Neural cell (in vitro differentiated cells): Measurements from ENCODE around the gene PLSCR4.

Experiments
- CTCF ChIP-seq: fragments of 450-650 bp; IDR thresholded peaks from 2 replicates; pipeline ENCODE4 v1.5.1; 2014; ENCODE audit warnings: antibody characterized with exemption, mild to moderate bottlenecking, moderate library complexity; ENCODE audit not compliant: poor library complexity, severe bottlenecking
- EZH2 ChIP-seq: fragments of 200-600, 300-800 bp; shearing (Covaris generic), sonication (generic); IDR thresholded peaks from 2 replicates; pipeline ENCODE4 v1.6.1; 2014; ENCODE audit warnings: antibody characterized with exemption, low read length, borderline replicate concordance, mild to moderate bottlenecking; ENCODE audit not compliant: insufficient read depth, poor library complexity, severe bottlenecking
- RAD21 ChIP-seq: fragments of 450-650 bp; conservative IDR thresholded peaks from 2 replicates; pipeline ENCODE4 v1.6.1; 2014; ENCODE audit warnings: antibody characterized with exemption, mild to moderate bottlenecking, moderate library complexity
- REST ChIP-seq: IDR thresholded peaks from 2 replicates; pipeline ENCODE4 v1.6.1; 2012; ENCODE audit warnings: borderline replicate concordance
- TAF1 ChIP-seq: IDR thresholded peaks from 2 replicates; pipeline ENCODE4 v1.6.1; 2012; ENCODE audit warnings: low read depth

- no peak for TF ChIP-seq REST
- no peak for TF ChIP-seq EZH2
- no peak for TF ChIP-seq CTCF
- TF ChIP-seq RAD21, result no peak
- no peak for TF ChIP-seq TAF1
Observed at GRCh38 chr3:146163584-146163983, 87.3 kb downstream of the PLSCR4 start.
